ENCODE results near the gene TMEM44.

- no peak for TF ChIP-seq CTCF (optimal IDR thresholded peaks at IDR 0.05 in 1 of 3, IDR thresholded peaks at IDR 0.05 in 1 of 3, conservative IDR thresholded peaks at IDR 0.05 in 1 of 3; ENCODE audit: extremely low read depth in 1 of 3, insufficient read depth in 2 of 3, low read length in 3 of 3)
- TF ChIP-seq EZH2 (IDR thresholded peaks at IDR 0.05; ENCODE audit: low read length): no peak
These were observed 48.9 kb downstream of the TMEM44 start for GRCh38 chr3:194584320-194584776.
